NCI-H748 (cell line): ENCODE measurements around the gene ERVV-1.
"Not testable (repeated sequence)": the region's sequence is repeated elsewhere in the genome, so short reads cannot be mapped to it uniquely, and the experiment has no call there.

Experiments
- DNase-seq: peaks from one replicate; lab custom pipeline; 2025; ENCODE audit not compliant: unreplicated experiment; lab: John Stamatoyannopoulos, UW

The ERVV-1 gene

DNA sequence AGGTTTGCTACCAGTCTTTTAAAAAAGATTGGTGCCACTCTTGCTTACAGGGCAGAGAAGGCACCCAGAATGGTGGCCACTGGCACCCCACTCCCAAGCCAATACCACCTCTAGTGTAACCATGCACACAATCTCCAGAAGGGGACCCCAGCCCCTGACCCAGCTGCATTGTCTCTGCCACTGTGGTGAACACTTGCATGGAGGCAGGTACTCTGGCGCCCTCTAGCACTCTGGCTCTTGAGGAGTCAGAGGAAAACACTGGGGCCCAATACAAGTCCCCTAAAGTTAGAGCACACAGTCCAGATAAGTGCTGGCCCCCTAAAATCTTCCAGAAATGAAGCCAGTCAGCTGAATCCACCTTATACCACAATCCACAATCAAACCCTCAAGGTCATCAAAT is 6.0 kb downstream of the ERVV-1 start:
- DNase-seq: peak; percentile 44

DNA sequence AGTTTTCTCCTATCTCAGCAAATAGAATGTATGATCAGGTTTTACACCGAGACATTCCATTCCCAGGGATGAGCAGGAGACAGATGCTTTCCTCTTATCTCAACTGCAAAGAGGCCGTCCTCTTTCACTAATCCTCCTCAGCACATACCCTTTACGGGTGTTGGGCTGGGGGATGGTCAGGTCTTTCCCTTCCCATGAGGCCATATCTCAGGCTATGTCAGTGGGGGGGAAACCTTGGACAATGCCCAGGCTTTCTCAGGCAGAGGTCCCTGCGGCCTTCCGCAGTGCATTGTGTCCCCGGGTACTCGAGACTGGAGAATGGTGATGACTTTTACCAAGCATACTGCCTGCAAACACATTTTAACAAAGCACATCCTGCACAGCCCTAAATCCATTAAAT is 14.6 kb downstream of the ERVV-1 start:
- not testable (repeated sequence) for DNase-seq

DNA sequence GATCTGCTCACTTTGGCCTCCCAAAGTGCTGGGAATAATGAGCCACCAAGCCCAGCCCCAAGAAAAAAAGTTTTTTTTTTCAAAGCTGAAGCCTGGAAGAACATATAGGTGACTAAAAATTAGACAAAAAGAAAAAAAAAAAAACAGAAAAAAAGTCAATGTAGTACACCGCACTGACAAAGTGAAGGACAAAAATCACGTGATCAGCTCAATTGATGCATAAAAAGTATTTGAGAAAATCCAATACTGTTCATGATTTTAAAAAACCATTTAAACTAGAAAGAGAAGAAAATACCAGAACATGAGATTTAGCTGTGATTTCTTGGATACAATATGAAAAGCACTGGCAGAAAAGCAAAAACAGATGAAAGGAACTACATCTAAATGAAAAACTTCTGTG is 20.3 kb downstream of the ERVV-1 start:
- DNase-seq: no peak

DNA sequence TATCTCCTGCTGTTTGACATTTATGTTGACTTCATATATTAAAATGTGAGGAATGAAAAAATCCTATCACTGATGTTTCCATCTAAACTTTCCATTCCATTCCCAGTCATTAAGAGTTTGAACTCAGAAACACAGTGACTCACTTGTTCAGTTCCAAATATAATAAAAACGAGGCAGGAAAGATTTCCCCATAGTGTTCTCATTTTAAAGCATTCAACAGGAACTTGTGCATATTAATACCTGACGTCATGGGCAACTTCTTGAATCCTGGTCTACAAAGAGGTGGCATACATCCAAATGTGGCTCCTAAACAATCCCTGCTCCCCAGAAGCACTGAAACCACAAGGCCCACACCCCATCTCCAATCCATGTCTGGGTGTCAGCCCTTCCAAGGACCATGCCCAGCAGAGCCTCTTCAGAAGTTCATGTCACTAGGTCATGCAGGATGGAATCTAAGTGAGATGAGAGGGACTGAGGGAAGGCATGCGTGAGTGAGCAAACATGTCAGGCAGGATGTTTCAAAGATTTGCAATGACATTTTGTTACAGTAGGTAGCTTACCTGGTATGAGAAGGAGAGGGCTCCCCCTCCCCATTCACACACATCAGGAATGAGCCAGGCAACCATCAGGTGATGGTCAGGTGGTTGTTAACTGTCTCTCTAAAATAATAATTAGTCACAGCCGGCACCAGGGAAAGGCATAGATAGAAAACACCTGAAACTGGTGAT is 21.4 kb downstream of the ERVV-1 start:
- DNase-seq: no peak

GRCh38 chr19:53037101-53038097 is 23.7 kb downstream of the ERVV-1 start:
- no peak for DNase-seq

GRCh38 chr19:53041366-53041765 is 27.6 kb downstream of the ERVV-1 start:
- DNase-seq: no peak

- DNase-seq: no peak
These were observed 31.8 kb downstream of the ERVV-1 start for GRCh38 chr19:53045536-53045935.

DNA sequence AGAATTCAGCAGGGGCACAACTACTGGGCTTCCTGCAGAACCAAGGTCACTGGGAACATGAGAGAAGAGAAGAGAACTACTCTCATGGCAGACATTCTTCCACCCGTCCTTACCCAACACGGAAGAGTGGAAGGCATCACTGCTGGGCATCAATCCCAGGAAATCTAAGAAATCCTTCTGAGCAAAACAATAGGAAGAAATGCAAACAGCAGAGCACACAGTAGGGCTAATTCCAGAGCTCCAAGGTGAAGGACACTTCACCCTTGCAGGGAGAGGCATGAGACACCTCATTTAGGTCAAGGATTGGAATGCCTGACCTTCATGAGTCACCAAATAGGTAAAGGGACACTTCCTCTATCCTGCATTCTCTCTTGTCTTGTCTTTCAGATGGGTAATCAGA is 33.7 kb downstream of the ERVV-1 start:
- no peak for DNase-seq

DNA sequence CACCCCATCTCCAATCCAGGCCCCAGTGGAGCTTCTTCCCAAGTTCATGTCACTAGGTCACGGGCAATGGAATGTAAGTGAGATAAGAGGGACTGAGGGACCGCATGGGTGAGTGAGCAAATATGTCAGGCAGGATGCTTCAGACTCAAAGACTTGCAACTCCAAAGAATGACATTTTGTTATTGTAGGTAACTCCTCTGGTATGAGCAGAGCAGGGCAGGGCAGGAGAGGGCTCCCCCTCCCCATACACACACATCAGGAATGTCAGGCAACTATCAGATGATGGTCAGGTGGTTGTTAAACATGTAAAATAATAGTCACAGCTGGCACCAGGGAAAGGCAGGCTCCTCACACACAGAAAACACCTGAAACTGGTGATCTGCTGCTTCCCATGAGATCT is 41.4 kb downstream of the ERVV-1 start:
- no peak for DNase-seq

DNA sequence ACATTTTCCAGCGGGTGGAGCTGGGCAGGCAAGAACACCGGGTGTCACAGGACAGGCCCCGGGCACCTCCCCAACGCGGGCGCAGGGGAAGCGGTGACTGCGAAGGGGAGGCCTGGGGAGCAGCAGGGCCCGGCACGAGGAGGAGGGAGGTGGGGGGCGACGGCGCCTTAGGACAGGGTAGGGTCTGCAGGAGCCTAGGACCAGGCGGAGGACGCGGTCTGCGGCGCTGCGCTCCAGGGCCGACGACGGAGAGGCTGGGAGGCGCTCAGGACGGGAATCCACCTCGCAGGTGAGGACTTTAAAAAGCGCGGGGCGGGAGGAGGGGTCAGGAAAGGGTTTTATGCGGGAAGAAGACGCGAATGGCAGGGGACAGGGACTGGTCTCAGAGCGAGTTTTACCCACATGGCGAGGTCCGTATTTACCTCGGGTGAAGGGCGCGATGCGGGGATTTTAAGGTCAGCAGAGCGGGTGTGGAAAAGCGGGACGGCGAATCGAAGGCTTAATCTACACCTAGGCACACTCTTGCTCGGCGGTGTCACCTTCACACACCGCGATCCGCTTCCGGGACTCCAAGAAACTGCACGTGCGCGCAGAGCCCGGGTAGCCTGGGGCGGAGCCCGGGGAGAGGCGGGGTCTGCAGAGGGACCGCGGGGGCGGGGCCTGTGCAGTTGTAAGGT is 44.3 kb downstream of the ERVV-1 start:
- no peak for DNase-seq
